OCI-LY3 (cell line): ENCODE measurements around the gene IL25.
A peak's percentile ranks its signal among the peaks of the same experiment; 100 is the strongest.

Source experiments
- H2AFZ ChIP-seq: fragments of 200-600, 300-600 bp; shearing (Covaris generic); 2 replicates; pipeline ENCODE4 v1.6.0; 2014; ENCODE audit warnings: antibody characterized with exemption, low read depth, low read length
- H3K27ac ChIP-seq: fragments of 200-600, 300-600 bp; sonication (generic); 2 replicates; pipeline ENCODE4 v1.5.1; 2014; ENCODE audit warnings: mild to moderate bottlenecking, low read length, moderate library complexity, mixed read lengths
- H3K27me3 ChIP-seq: fragments of 200-600, 300-600 bp; sonication (generic); 2 replicates; pipeline ENCODE4 v1.6.1; 2014; ENCODE audit warnings: low read depth, low read length, mixed read lengths
- H3K36me3 ChIP-seq: fragments of 200-600, 300-600 bp; sonication (generic); replicated peaks from 2 replicates; pipeline ENCODE3; 2014; ENCODE audit warnings: low read depth, low read length, mixed read lengths
- H3K4me1 ChIP-seq: fragments of 300-600, 200-600 bp; sonication (generic); 2 replicates; pipeline ENCODE4 v1.6.1; 2014; ENCODE audit warnings: low read length, mixed read lengths
- H3K4me2 ChIP-seq: fragments of 200-600, 300-600 bp; sonication (generic); 2 replicates; pipeline ENCODE4 v1.6.1; 2014; ENCODE audit warnings: low read length, mixed read lengths
- H3K4me3 ChIP-seq: fragments of 300-600, 200-600 bp; sonication (generic); 2 replicates; pipeline ENCODE4 v1.5.1; 2014; ENCODE audit warnings: antibody characterized with exemption, mild to moderate bottlenecking, low read length, moderate library complexity
- H3K79me2 ChIP-seq: fragments of 300-600, 200-600 bp; shearing (Covaris generic); 2 replicates; pipeline ENCODE4 v1.6.1; 2014; ENCODE audit warnings: mild to moderate bottlenecking, low read length, mixed read lengths
- H3K9ac ChIP-seq: fragments of 300-600, 200-600 bp; shearing (Covaris generic); 2 replicates; pipeline ENCODE4 v1.6.0; 2014; ENCODE audit warnings: mild to moderate bottlenecking, low read length, moderate library complexity
- H3K9me3 ChIP-seq: fragments of 200-600, 300-600 bp; shearing (Covaris generic); 2 replicates; pipeline ENCODE4 v1.6.1; 2014; ENCODE audit warnings: low read length, mixed read lengths; ENCODE audit not compliant: insufficient read depth
- H4K20me1 ChIP-seq: fragments of 200-600, 300-600 bp; sonication (generic); 2 replicates; pipeline ENCODE4 v1.6.1; 2016; ENCODE audit warnings: low read length, mixed read lengths; ENCODE audit not compliant: insufficient read depth
- CTCF ChIP-seq: fragments of 200-600, 300-600 bp; sonication (generic); IDR thresholded peaks from 2 replicates; pipeline ENCODE4 v1.5.1; 2014; ENCODE audit warnings: antibody characterized with exemption, low read length, low read depth
- EZH2phosphoT487 ChIP-seq: fragments of 200-600 bp; shearing (Covaris generic); IDR thresholded peaks from 2 replicates; pipeline ENCODE4 v1.6.1; 2018; ENCODE audit warnings: antibody characterized with exemption, mixed run types, low read depth

IL25 gene

GRCh38 chr14:23405096-23405495 is 32.5 kb downstream of the IL25 start:
- no peak for TF ChIP-seq EZH2phosphoT487
- TF ChIP-seq CTCF, result no peak
- Histone ChIP-seq H3K36me3 (no peaks in the 10 kb centered on the region), H3K79me2 (no peaks in the 10 kb centered on the region), H2AFZ (no peak overlapping the region), H3K4me1 (peaks cover 57% of the 10 kb centered on the region), H4K20me1 (no peaks in the 10 kb centered on the region), H3K27me3 (no peaks in the 10 kb centered on the region; the same call in 1 of the 2 replicates), H3K4me2 (no peak overlapping the region), H3K27ac (no peak overlapping the region), H3K9me3 (no peaks in the 10 kb centered on the region), H3K4me3 (no peak overlapping the region), H3K9ac (no peak overlapping the region)

GRCh38 chr14:23405516-23406025 is 33.0 kb downstream of the IL25 start:
- H3K9me3 ChIP-seq, result no peaks in the 10 kb centered on the region
- H3K79me2 ChIP-seq, result no peaks in the 10 kb centered on the region
- H4K20me1 ChIP-seq, result no peaks in the 10 kb centered on the region
- no peak overlapping the region for H3K9ac ChIP-seq
- no peak overlapping the region for H3K4me2 ChIP-seq
- no peak overlapping the region for H3K27ac ChIP-seq
- H3K36me3 ChIP-seq, result no peaks in the 10 kb centered on the region
- H3K27me3 ChIP-seq, result no peaks in the 10 kb centered on the region; the same call in 1 of the 2 replicates
- H3K4me3 ChIP-seq, result no peak overlapping the region
- peaks cover 60% of the 10 kb centered on the region for H3K4me1 ChIP-seq
- TF ChIP-seq EZH2phosphoT487 (no peak), CTCF (no peak)
- H2AFZ ChIP-seq, result no peak overlapping the region

GRCh38 chr14:23406244-23406643 is 33.6 kb downstream of the IL25 start:
- Histone ChIP-seq H3K9me3 (no peaks in the 10 kb centered on the region), H3K4me3 (no peak overlapping the region), H3K4me1 (peaks cover 55% of the 10 kb centered on the region), H3K27me3 (no peaks in the 10 kb centered on the region; the same call in 1 of the 2 replicates), H3K79me2 (no peaks in the 10 kb centered on the region), H3K9ac (no peak overlapping the region), H3K36me3 (no peaks in the 10 kb centered on the region), H3K4me2 (peak overlapping the region; percentile 20; the same call in 1 of the 2 replicates), H2AFZ (no peak overlapping the region), H4K20me1 (no peaks in the 10 kb centered on the region), H3K27ac (no peak overlapping the region)
- no peak for TF ChIP-seq CTCF
- TF ChIP-seq EZH2phosphoT487, result no peak

- Histone ChIP-seq H2AFZ (no peak overlapping the region), H3K27ac (no peak overlapping the region), H3K36me3 (no peaks in the 10 kb centered on the region), H4K20me1 (no peaks in the 10 kb centered on the region), H3K9ac (no peak overlapping the region), H3K9me3 (no peaks in the 10 kb centered on the region), H3K4me2 (peak overlapping the region; percentile 20; the same call in 1 of the 2 replicates), H3K4me1 (peaks cover 54% of the 10 kb centered on the region), H3K27me3 (no peaks in the 10 kb centered on the region; the same call in 1 of the 2 replicates), H3K4me3 (no peak overlapping the region), H3K79me2 (no peaks in the 10 kb centered on the region)
- no peak for TF ChIP-seq EZH2phosphoT487
- TF ChIP-seq CTCF, result no peak
These were observed 34.2 kb downstream of the IL25 start for GRCh38 chr14:23406725-23407355.
